Thoracic aorta (tissue), 2 donors: ENCODE measurements around the gene TRIP4. TPM values are rescaled to one million over a fixed set of nuclear protein-coding genes. Genes with fewer than 3 reads are reported as not detected.

Experiments
- ATAC-seq: fragments of 150-250 bp; one replicate; pipeline ENCODE4 v1.8.0; 2017; ENCODE audit warnings: low read depth; ENCODE audit not compliant: insufficient number of reproducible peaks, low FRiP score
- DNase-seq: peaks from one replicate; pipeline ENCODE4 v3.0.0-alpha.2; 2020; ENCODE audit warnings: low spot score
- H3K27ac ChIP-seq, 2 donors: fragments of 200-600 bp; sonication (generic); 1 replicate in 1 of 2; 2 replicates in 1 of 2; pipeline ENCODE4 v1.5.1; 2016; ENCODE audit warnings: mild to moderate bottlenecking in 2 of 2, moderate library complexity in 2 of 2
- H3K27me3 ChIP-seq: fragments of 200-600 bp; sonication (generic); replicated peaks from 2 replicates; pipeline ENCODE4 v1.6.0; 2016; ENCODE audit warnings: mild to moderate bottlenecking; ENCODE audit not compliant: insufficient read depth
- H3K36me3 ChIP-seq: fragments of 200-600 bp; sonication (generic); one replicate; pipeline ENCODE4 v1.5.1; 2016
- H3K4me1 ChIP-seq, 2 donors: fragments of 200-600 bp; sonication (generic); 1 replicate in 1 of 2; 2 replicates in 1 of 2; pipeline versions ENCODE4 v1.5.1 to v1.6.0; 2016; ENCODE audit warnings: low read depth in 2 of 2, mild to moderate bottlenecking in 1 of 2; ENCODE audit not compliant: control insufficient read depth in 1 of 2
- H3K4me3 ChIP-seq: fragments of 200-600 bp; sonication (generic); 2 replicates; pipeline ENCODE4 v1.5.1; 2016; ENCODE audit warnings: mild to moderate bottlenecking
- H3K9me3 ChIP-seq: fragments of 200-600 bp; sonication (generic); 2 replicates; pipeline ENCODE4 v1.5.1; 2016
- total RNA-seq, 2 donors: library from RNA; depleted of rRNA; stranded (reverse); fragments of >200 nt; gene quantifications; one replicate each; pipeline versions ENCODE4 v1.1.0 to v1.2.3, GENCODE V29; 2016
- TF ChIP-seq, protein P1 (sequence below): fragments of 200-600 bp; sonication (generic); IDR thresholded peaks from one replicate; pipeline ENCODE4 v1.5.1; 2019; ENCODE audit warnings: antibody characterized with exemption

Gene TRIP4
- total RNA-seq, 2 donors from 2014 or later, result 11.5 to 29.9 TPM

DNA sequence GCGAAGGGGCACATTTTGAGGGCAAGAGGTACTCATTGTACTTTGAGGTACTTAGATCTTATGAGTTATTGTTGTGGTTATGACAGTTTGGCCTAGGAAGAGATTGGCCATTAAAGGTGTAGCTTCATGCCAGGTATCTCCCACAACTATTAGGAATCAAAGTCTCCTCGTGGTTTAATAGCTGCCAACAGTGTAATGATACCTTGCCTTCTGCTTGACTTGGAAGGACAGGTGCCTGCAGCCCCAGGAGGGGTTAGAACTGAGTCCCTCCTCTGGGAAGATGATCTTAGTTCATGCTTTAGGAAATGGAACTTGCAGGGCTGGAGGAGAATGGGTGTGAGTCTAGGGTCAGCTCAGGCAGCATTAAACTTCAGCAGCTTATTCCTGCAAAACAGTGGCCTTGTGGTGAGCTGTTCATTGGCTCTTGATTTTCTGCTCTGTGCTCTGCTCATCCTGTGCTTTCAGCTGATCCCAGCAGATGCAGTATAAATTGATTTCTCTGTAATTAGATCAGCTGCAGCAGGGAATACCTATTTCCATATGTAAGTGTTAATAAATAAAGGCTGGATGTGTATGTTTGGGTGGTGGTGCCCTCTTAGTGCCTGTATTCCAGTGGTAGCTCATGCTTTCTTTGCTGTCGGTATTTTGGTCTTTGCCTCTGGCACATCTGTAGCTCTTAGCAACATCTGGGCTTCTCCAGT lies 113.2 kb downstream of the TRIP4 start:
- ATAC-seq, result no peak
- H3K4me3 ChIP-seq, result no peak overlapping the region
- H3K9me3 ChIP-seq, result no peaks in the 10 kb centered on the region
- DNase-seq, result no peak
- H3K4me1 ChIP-seq, result peaks cover 5 to 27% of the 10 kb centered on the region in 2 donors
- TF ChIP-seq, protein P1, sequence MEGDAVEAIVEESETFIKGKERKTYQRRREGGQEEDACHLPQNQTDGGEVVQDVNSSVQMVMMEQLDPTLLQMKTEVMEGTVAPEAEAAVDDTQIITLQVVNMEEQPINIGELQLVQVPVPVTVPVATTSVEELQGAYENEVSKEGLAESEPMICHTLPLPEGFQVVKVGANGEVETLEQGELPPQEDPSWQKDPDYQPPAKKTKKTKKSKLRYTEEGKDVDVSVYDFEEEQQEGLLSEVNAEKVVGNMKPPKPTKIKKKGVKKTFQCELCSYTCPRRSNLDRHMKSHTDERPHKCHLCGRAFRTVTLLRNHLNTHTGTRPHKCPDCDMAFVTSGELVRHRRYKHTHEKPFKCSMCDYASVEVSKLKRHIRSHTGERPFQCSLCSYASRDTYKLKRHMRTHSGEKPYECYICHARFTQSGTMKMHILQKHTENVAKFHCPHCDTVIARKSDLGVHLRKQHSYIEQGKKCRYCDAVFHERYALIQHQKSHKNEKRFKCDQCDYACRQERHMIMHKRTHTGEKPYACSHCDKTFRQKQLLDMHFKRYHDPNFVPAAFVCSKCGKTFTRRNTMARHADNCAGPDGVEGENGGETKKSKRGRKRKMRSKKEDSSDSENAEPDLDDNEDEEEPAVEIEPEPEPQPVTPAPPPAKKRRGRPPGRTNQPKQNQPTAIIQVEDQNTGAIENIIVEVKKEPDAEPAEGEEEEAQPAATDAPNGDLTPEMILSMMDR, result no peak
- no peak overlapping the region for H3K27ac ChIP-seq
- peaks cover 15% of the 10 kb centered on the region for H3K36me3 ChIP-seq
- no peaks in the 10 kb centered on the region for H3K27me3 ChIP-seq

DNA sequence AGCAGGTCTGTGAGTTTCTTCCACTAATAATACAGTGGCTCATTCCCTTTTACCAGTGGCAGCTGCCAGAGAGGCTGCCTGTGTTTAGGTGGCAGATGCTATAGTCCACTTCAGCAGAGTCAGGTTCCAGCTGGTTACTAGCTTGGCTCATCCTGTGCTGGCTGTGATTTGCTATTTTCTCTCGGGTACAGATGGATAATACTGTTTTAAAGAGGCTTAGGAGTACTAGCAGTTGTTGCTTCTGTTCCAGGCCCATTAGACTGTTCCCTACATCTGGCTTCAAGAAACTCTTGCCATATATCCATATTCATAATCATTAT lies 113.7 kb downstream of the TRIP4 start:
- ATAC-seq, result no peak
- Histone ChIP-seq H3K4me3 (no peak overlapping the region), H3K36me3 (peaks cover 15% of the 10 kb centered on the region), H3K27ac (no peak overlapping the region), H3K27me3 (no peaks in the 10 kb centered on the region), H3K4me1 (peaks cover 5 to 30% of the 10 kb centered on the region in 2 donors), H3K9me3 (no peaks in the 10 kb centered on the region)
- no peak for DNase-seq
- TF ChIP-seq, protein P1, result no peak

DNA sequence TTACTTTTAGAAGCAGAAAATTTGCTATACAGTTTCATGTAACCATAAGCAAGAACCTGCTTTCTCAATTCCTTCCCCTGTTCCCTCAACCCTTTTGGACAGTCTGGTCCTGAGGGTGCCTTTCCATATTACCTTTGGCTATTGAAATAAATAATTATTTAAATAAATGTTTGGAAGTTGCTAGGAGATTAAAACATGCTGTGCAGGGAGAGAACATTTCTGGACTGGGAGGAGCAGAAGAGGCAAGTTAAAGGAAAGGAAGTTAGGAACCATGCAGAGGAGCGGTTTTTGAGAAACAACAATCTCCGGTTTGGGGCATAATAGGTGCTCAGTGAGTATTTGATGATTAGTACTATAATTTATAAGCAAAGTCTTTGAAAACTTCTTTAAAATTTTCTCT lies 114.5 kb downstream of the TRIP4 start:
- no peak for DNase-seq
- H3K4me3 ChIP-seq, result no peak overlapping the region
- no peak for ATAC-seq
- no peaks in the 10 kb centered on the region for H3K27me3 ChIP-seq
- H3K36me3 ChIP-seq, result peaks cover 15% of the 10 kb centered on the region
- H3K27ac ChIP-seq, result no peak overlapping the region
- H3K4me1 ChIP-seq, result peaks cover 7 to 38% of the 10 kb centered on the region in 2 donors
- H3K9me3 ChIP-seq, result no peaks in the 10 kb centered on the region
- TF ChIP-seq, protein P1, result no peak

DNA sequence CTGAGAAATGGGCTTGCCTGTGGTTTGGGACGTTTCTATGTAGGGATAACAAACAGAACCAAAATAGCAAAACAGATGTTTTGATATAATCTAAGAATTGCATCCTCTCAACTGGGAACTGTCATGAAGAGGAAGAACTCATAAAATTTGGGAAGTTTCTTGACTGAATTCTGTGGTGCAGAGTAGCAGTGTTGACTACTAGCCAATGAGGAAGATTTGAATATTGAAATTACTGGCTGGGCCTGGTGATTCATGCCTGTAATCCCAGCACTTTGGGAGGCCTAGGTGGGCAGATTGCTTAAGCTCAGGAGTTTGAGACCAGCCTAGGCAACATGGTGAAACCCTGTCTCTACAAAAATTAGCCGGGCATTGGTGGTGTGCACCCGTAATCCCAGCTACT lies 114.9 kb downstream of the TRIP4 start:
- no peak for ATAC-seq
- no peak overlapping the region for H3K27ac ChIP-seq

DNA sequence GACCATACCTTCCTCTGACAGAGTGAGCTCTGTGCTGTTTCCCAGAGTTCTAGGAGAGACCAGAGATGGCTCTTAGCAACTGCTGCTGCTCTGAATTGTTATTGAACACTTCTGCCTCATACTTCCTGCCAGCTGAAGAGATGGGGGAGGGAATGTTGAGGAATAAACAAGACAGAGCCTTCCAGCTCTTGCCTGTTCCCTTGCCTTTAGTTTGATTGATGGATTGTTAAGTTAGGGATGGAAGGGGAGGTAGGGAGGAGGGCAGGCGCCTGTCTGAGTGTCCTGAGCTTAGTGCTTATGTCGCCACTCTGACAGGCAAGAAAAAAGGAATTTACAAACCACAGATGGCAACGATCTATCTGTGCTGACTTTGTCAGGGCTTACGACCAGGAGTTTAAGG lies 115.6 kb downstream of the TRIP4 start:
- DNase-seq (no peak), ATAC-seq (no peak)
- no peaks in the 10 kb centered on the region for H3K9me3 ChIP-seq
- no peak overlapping the region for H3K27ac ChIP-seq
- H3K27me3 ChIP-seq, result no peaks in the 10 kb centered on the region
- TF ChIP-seq, protein P1, result no peak
- peaks cover 8 to 48% of the 10 kb centered on the region in 2 donors for H3K4me1 ChIP-seq
- H3K4me3 ChIP-seq, result no peak overlapping the region
- H3K36me3 ChIP-seq, result peaks cover 15% of the 10 kb centered on the region

More for the DNA sequence above, 114.9 kb downstream of the TRIP4 start:
- TF ChIP-seq, protein P1, result no peak
- Histone ChIP-seq H3K36me3 (peaks cover 15% of the 10 kb centered on the region), H3K9me3 (no peaks in the 10 kb centered on the region), H3K4me3 (no peak overlapping the region), H3K4me1 (peaks cover 8 to 42% of the 10 kb centered on the region in 2 donors), H3K27me3 (no peaks in the 10 kb centered on the region)
- no peak for DNase-seq
